SK-N-MC (cell line): ENCODE measurements around the gene CSMD2.

Experiments used
- EZH2 ChIP-seq: fragments of 200-600 bp; sonication (generic); IDR thresholded peaks from one replicate; pipeline ENCODE4 v1.6.1; 2017; ENCODE audit warnings: antibody characterized with exemption
- FOXP2 ChIP-seq: optimal IDR thresholded peaks from 2 replicates; pipeline ENCODE3; 2011; ENCODE audit warnings: mild to moderate bottlenecking, moderate library complexity; ENCODE audit not compliant: insufficient read depth; ENCODE audit errors: extremely low read length, control extremely low read depth
- POLR2AphosphoS5 ChIP-seq: IDR thresholded peaks from 2 replicates; pipeline ENCODE4 v1.6.1; 2012; ENCODE audit warnings: mild to moderate bottlenecking, low read depth, low read length, borderline replicate concordance

DNA sequence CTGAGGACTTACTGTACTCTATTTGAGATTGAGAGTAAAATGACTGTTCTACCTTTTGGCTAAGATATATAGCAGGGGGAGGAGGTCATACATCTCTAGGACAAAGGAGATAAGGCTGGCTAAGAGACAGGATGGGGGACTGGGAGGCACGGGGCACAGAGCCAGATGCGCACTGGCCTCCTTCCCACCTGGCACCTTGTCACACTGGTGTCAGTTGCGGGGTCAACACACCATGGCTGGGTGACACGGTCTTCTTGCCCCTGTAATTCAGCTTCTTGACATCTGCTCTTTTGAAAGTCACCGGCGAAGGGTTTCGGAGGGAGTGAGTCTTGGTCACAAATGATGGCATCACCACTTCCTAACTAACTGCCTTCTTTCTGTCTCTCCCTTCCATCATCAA lies 515.3 kb downstream of the CSMD2 start:
- no peak for TF ChIP-seq EZH2
- no peak for TF ChIP-seq POLR2AphosphoS5
- no peak for TF ChIP-seq FOXP2
